ENCODE results near the gene DPEP2.
"Not testable (repeated sequence)": the region's sequence is repeated elsewhere in the genome, so short reads cannot be mapped to it uniquely, and the experiment has no call there.

The DPEP2 gene

GRCh38 chr16:67954421-67955196, 44.7 kb downstream of the DPEP2 start:
- no peak for DNase-seq (ENCODE audit: low spot score)

GRCh38 chr16:67953641-67954375, 45.5 kb downstream of the DPEP2 start:
- no peak for DNase-seq (ENCODE audit: low spot score)

DNA sequence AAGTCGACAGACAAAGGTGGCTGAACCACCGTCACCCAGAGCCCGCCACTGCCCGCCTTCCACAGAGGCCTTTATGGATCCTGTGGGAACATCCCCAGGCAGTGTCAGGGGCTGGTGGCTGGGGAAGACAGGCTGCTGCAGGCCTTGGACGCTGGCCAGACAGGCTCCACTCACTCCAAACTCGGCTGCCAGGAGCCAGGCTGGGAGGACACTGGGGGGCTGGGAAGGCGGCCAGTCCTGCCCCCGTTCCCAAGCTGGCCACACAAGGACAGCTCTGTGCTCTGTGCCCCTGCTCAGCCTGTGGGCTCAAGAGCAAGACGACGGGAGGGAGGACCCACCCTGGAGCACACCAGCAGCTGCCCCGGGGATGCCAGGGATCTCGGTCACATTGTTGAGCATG, 47.8 kb downstream of the DPEP2 start:
- no peak for DNase-seq (ENCODE audit: low spot score)

DNA sequence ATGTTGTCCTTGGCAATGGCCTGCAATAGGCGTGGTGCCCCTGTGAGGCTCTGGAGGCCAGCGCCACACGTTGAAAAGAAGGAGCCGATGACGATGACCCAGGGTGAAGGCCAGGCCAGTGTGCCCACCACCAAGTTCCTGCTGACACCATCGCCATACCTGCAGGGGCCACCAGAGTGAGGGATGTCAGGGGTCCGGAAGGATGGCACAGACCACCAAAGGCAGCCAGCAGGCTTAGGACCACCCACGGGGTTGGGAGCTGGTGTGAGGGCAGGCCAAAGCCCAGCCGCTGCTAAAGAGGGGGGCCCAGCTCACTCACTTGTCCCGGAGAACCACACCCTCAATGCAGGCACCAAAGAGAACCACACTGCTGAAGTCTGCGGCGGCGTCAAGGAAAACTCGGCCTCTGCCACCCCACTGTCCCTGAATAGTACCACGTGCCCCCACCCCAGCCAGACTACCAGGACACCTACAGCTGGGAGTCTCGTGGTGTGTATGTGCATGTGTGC, 48.9 kb downstream of the DPEP2 start:
- DNase-seq (ENCODE audit: low spot score) = no peak

- DNase-seq (ENCODE audit: low spot score) = no peak
Measured at GRCh38 chr16:67949645-67950044, 49.6 kb downstream of the DPEP2 start.

GRCh38 chr16:67948015-67948414, 51.3 kb downstream of the DPEP2 start:
- DNase-seq (ENCODE audit: low spot score) = no peak

- no peak for DNase-seq (ENCODE audit: low spot score)
Measured at GRCh38 chr16:67946966-67947558, 52.2 kb downstream of the DPEP2 start.

DNA sequence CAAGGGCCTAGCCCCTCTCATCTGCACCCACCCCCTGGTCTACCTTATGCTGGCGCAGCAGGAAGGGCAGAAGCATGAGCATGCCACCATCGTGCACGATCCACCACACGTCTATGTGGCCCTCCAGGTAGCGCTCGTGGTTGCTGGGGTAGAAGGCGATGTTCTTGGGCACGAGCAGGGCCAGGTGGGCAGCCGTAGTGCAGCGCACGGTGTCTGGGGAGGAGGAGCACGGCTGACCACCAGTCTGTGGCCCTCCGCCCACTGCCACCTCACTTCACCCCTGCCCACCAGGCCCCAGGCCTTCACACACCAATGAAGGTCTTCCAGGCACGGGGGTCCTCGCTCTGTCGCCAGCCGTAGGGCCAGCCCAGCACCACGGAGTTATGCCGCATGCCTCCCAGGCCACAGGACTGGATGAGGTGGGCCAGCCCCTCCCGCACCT, 53.1 kb downstream of the DPEP2 start:
- DNase-seq (ENCODE audit: low spot score) = no peak

DNA sequence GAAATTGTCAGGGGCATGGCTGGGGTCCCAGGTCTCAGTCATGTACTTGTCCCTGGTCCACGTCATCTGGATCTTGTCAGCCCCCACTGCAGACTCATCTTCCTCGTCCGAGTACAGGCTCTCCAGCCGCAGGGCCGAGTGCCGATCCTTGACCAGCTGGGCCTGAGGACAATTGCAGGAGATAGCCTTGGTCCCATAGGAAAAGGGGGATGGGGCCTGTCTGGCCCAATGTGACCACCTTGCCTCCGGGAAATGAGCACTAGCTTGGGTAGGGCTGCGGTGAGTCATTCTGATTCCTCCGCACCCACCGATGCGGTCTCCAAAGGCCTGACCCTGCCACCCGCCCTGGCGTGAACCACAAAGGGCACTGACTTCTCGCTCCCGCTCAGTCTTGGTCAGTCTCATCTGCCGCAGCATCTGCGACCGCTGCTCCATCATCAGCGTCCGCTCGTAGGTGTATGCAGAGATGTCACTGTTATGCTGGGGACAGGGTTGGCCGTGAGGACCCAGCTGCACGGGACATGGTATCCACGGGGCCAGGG, 53.8 kb downstream of the DPEP2 start:
- DNase-seq (ENCODE audit: low spot score) = no peak

- DNase-seq (ENCODE audit: low spot score) = no peak
Measured at GRCh38 chr16:67944690-67945391, 54.4 kb downstream of the DPEP2 start.

- no peak for DNase-seq (ENCODE audit: low spot score)
Measured at GRCh38 chr16:67943619-67944504, 55.4 kb downstream of the DPEP2 start, which contains the start of gene LCAT. TSS of gene LCAT (minus strand) at chr16:67944120. CDS start at chr16:67944101, 19 bp downstream.

DNA sequence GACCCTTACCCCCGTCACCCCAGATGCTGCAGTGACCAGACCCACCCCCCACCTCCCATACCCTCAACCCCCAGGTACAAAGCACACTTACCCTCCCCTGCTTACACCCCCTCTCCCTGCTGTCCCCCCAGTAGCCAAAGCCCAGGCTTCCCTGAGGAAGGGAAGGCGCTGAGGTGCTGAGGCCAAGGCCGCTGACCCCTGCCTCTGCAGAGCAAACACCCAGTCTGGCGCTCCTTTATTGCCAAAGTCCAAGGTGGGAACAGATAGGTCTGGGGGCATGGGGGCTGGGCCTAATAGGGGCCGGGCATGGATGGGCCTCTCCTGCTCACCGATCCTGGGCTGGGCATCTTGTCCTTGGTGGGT, 56.0 kb downstream of the DPEP2 start:
- no peak for DNase-seq (ENCODE audit: low spot score)

- no peak for DNase-seq (ENCODE audit: low spot score)
Measured at GRCh38 chr16:67942510-67943255, 56.6 kb downstream of the DPEP2 start.

- DNase-seq (ENCODE audit: low spot score) = peak; percentile 32
Measured at GRCh38 chr16:67942200-67942509, 57.1 kb downstream of the DPEP2 start.

- no peak for DNase-seq (ENCODE audit: low spot score)
Measured at GRCh38 chr16:67941469-67942199, 57.6 kb downstream of the DPEP2 start.

- DNase-seq (ENCODE audit: low spot score) = no peak
Measured at GRCh38 chr16:67940446-67941089, 58.7 kb downstream of the DPEP2 start.

DNA sequence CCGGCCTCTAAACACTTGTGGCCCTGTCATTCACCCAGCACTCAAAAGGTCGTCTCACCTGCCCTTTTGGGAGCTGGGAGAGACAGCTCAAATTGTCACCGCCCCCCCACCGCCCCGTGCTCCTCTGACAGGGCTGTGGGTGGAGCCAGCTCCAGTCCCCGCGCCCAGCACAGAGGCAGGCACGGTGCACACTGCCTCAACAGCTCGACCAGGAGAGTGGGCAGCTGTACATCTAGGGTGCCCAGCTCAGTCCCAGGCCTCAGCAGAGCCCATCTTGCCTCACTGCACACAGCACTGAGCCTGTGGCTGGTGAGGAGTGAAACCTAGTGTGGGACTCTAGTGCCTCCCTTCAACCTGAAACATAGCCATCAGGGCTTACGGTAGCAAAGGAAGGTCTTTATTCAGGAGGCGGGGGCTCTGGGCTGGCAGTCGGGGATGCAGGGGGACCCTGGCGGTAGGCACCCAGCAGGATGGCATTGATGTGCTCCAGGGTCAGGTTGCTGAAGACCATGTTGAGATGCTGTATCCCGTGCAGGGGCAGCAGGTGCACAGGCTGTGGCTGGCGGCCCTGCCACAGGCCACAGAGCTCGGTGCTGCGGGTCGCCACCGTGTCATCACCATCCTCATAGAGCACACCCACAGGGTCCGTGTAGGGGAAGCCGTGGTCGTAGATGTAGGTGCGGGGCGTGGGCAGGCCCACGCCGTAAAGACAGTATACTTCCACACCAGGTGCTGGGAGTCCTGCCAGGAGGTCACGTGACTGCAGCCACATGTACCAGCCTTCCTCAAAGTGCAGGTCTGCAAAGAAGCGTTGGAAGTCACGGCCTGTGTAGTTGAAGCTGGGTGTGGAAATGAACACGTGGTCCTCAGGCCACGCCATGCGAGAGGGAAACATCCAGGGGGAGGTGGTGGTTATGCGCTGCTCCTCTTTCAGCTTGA, 59.5 kb downstream of the DPEP2 start:
- peak; percentile 16 for DNase-seq (ENCODE audit: low spot score)

GRCh38 chr16:67937713-67938112, 61.6 kb downstream of the DPEP2 start:
- DNase-seq (ENCODE audit: low spot score) = not testable (repeated sequence)

Measured in CD4-positive, alpha-beta T cell treated with Interleukin-2 at 100 ng/mL for 4 hours (primary cell).